ENCODE results near the gene SCGN. TPM values are rescaled to one million over a fixed set of nuclear protein-coding genes. Genes with fewer than 3 reads are reported as not detected.

Gene SCGN
- total RNA-seq, 2 experiments from 2014 or later: not detected

DNA sequence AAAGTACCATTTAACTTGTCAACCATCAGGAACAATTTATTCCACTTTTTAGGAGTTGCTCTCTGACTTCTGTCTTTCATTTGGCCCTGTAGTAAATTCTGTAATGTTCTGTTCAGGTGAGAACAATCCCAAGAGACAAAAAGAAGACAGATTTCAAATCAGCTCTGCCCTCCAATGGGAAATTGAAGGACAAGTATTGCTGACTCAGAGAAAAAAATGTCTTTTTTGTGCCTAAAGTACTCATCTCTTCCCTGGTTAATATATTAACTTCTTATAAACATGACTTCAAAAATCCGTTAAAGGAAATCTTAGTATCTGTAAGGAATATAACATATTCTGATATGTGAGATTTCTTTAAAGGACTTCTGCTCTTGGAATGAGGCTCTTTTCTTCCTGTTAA is 38.6 kb upstream of the SCGN start:
- H3K27me3 ChIP-seq (ENCODE audit: control insufficient read depth in 1 of 2, insufficient read depth in 2 of 2, low read length in 2 of 2): no peaks in the 10 kb centered on the region
- POLR2A ChIA-PET: no interaction called here
- H3K36me3 ChIP-seq (ENCODE audit: insufficient read depth, low read length): no peaks in the 10 kb centered on the region
- peaks cover 33% of the 10 kb centered on the region for H3K36me3 Mint-ChIP-seq (ENCODE audit: low read depth)
- H3K27ac Mint-ChIP-seq: no peak overlapping the region
- H3K4me3 Mint-ChIP-seq: no peak overlapping the region
- CTCF ChIA-PET: no interaction called here
- DNase-seq (no peak), ATAC-seq (ENCODE audit: poor library complexity) (no peak)
- no peak overlapping the region for H3K27ac ChIP-seq (ENCODE audit: low read depth in 1 of 2, low read length in 2 of 2)
- H3K4me3 ChIP-seq (ENCODE audit: low read length): no peak overlapping the region
- intact Hi-C loops (cut with DNase I, micrococcal nuclease): no loop called here
- H3K4me1 Mint-ChIP-seq (ENCODE audit: low read depth): no peaks in the 10 kb centered on the region
- no peaks in the 10 kb centered on the region for H3K9me3 ChIP-seq (ENCODE audit: control insufficient read depth in 1 of 2, insufficient read depth in 1 of 2, low read length in 2 of 2)
- no peaks in the 10 kb centered on the region for H3K9me3 Mint-ChIP-seq
- no peaks in the 10 kb centered on the region for H3K27me3 Mint-ChIP-seq
- no peaks in the 10 kb centered on the region for H3K4me1 ChIP-seq (ENCODE audit: insufficient read depth, low read length)
- TF ChIP-seq, protein P1, sequence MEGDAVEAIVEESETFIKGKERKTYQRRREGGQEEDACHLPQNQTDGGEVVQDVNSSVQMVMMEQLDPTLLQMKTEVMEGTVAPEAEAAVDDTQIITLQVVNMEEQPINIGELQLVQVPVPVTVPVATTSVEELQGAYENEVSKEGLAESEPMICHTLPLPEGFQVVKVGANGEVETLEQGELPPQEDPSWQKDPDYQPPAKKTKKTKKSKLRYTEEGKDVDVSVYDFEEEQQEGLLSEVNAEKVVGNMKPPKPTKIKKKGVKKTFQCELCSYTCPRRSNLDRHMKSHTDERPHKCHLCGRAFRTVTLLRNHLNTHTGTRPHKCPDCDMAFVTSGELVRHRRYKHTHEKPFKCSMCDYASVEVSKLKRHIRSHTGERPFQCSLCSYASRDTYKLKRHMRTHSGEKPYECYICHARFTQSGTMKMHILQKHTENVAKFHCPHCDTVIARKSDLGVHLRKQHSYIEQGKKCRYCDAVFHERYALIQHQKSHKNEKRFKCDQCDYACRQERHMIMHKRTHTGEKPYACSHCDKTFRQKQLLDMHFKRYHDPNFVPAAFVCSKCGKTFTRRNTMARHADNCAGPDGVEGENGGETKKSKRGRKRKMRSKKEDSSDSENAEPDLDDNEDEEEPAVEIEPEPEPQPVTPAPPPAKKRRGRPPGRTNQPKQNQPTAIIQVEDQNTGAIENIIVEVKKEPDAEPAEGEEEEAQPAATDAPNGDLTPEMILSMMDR (IDR thresholded peaks at IDR 0.05): no peak

DNA sequence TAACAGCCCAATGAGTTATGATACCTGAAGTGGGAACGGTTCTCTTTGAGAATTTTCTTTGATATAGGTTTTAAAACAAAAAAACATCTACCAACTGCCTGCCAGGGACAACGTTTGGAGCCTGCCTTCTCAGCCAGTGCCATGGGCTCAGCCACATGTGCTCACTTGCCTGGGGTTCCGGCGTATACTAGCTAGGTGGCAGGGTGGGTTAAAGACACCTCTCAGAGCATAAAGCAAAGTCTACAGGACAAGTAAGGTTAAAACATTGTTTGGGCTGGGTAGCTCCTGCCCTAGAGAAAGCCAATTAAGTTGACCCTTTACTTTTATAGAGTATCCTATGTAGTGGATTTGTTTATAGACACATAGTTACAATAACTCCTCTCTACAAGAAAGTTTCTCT is 38.0 kb upstream of the SCGN start:
- CTCF ChIA-PET: interaction anchor here (1.0 kb wide), 1 partner anchor 20 kb away, joined by 3 read pairs; no protein-coding TSS in a partner anchor

DNA sequence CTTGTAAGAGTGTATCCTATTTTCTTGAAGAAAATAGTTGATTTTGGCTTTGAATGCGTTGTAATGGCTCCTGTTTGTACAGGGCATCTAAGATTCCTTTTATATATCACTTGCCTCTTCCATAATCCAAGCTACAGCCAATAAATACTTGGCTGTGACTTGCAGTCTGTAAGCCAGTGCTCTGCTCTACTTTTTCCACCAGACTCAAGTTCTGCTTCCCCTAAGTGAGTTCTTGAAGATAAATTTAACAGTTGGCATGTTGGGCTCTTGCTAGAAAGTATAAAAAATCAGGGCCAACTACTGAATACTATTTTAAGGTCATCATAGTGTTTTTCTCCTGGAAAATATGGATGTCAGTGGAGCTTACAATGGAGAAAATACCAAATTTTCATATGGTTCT is 36.5 kb upstream of the SCGN start:
- no peaks in the 10 kb centered on the region for H3K9me3 Mint-ChIP-seq
- intact Hi-C loops (cut with DNase I, micrococcal nuclease): no loop called here
- CTCF ChIA-PET: no interaction called here
- H3K4me3 Mint-ChIP-seq: no peak overlapping the region
- no peaks in the 10 kb centered on the region for H3K4me1 Mint-ChIP-seq (ENCODE audit: low read depth)
- no peak for DNase-seq
- Histone ChIP-seq H3K36me3 (ENCODE audit: insufficient read depth, low read length) (no peaks in the 10 kb centered on the region), H3K27ac (ENCODE audit: low read depth in 1 of 2, low read length in 2 of 2) (no peak overlapping the region), H3K27me3 (ENCODE audit: control insufficient read depth in 1 of 2, insufficient read depth in 2 of 2, low read length in 2 of 2) (no peaks in the 10 kb centered on the region), H3K4me1 (ENCODE audit: insufficient read depth, low read length) (no peaks in the 10 kb centered on the region), H3K9me3 (ENCODE audit: control insufficient read depth in 1 of 2, insufficient read depth in 1 of 2, low read length in 2 of 2) (no peaks in the 10 kb centered on the region), H3K4me3 (ENCODE audit: low read length) (no peak overlapping the region)
- peaks cover 23% of the 10 kb centered on the region for H3K36me3 Mint-ChIP-seq (ENCODE audit: low read depth)
- TF ChIP-seq, protein P1 (IDR thresholded peaks at IDR 0.05): no peak
- no peak for ATAC-seq (ENCODE audit: poor library complexity)
- POLR2A ChIA-PET: no interaction called here
- no peak overlapping the region for H3K27ac Mint-ChIP-seq
- H3K27me3 Mint-ChIP-seq: no peaks in the 10 kb centered on the region

More for the DNA sequence above, 38.0 kb upstream of the SCGN start:
- POLR2A ChIA-PET: no interaction called here
- intact Hi-C loops (cut with DNase I, micrococcal nuclease): no loop called here
- Mint-ChIP-seq H3K4me3 (no peak overlapping the region), H3K27ac (no peak overlapping the region), H3K4me1 (ENCODE audit: low read depth) (no peaks in the 10 kb centered on the region), H3K27me3 (no peaks in the 10 kb centered on the region), H3K9me3 (no peaks in the 10 kb centered on the region), H3K36me3 (ENCODE audit: low read depth) (peaks cover 35% of the 10 kb centered on the region)
- H3K4me3 ChIP-seq (ENCODE audit: low read length): no peak overlapping the region
- H3K36me3 ChIP-seq (ENCODE audit: insufficient read depth, low read length): no peaks in the 10 kb centered on the region
- TF ChIP-seq, protein P1 (IDR thresholded peaks at IDR 0.05): no peak
- H3K27ac ChIP-seq (ENCODE audit: low read depth in 1 of 2, low read length in 2 of 2): no peak overlapping the region
- ATAC-seq (ENCODE audit: poor library complexity) (no peak), DNase-seq (no peak)
- H3K4me1 ChIP-seq (ENCODE audit: insufficient read depth, low read length): no peaks in the 10 kb centered on the region
- no peaks in the 10 kb centered on the region for H3K9me3 ChIP-seq (ENCODE audit: control insufficient read depth in 1 of 2, insufficient read depth in 1 of 2, low read length in 2 of 2)
- H3K27me3 ChIP-seq (ENCODE audit: control insufficient read depth in 1 of 2, insufficient read depth in 2 of 2, low read length in 2 of 2): no peaks in the 10 kb centered on the region
